ENCODE results near the gene AGBL5.
"Not testable (repeated sequence)": the region's sequence is repeated elsewhere in the genome, so short reads cannot be mapped to it uniquely, and the experiment has no call there.

Gene AGBL5

DNA sequence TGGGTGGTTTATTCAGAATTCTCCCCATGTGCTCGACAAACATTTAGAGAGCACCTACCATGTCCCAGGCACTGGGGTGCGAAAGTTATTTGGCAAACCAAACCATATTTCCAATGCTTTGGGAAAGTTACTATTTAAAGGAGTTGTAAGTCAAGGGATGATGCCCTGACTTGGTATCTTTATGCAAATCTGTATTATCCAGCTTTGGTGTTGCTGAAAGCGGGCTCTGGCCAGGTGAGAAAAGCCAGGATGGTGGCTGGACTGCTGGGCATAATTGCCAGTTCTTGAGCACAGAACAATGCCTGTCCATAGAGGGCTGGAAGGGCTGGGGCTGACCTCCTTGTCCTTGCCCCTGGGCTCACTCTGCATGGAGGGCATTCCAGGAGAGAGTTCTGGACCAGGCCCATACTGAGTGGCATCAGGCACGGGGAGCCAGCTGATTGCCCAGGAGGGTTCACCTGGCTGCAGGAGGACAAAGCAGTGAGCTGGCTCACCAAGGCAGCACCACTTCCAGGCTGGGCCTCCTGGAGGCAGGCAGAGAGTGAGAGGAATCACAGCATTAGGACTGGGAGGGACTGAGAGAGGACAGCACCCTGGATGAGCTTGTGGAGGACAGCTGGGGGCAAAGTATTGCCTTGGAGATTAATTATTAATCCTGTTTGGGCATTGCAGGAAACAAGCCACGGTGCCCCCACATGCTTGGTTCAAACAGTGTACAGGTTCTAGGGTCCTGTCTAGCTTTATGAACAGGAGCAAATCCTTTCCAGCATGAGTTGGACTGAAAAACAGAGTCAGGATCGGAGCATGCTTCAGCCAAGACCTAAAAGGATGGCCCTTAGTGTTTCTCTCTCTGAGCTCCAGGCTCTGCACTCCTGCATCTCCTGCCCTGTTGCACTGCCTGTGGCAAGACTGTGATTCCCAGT lies 42.2 kb downstream of the AGBL5 start:
- DNase-seq (ENCODE audit: low read depth), result no peak

DNA sequence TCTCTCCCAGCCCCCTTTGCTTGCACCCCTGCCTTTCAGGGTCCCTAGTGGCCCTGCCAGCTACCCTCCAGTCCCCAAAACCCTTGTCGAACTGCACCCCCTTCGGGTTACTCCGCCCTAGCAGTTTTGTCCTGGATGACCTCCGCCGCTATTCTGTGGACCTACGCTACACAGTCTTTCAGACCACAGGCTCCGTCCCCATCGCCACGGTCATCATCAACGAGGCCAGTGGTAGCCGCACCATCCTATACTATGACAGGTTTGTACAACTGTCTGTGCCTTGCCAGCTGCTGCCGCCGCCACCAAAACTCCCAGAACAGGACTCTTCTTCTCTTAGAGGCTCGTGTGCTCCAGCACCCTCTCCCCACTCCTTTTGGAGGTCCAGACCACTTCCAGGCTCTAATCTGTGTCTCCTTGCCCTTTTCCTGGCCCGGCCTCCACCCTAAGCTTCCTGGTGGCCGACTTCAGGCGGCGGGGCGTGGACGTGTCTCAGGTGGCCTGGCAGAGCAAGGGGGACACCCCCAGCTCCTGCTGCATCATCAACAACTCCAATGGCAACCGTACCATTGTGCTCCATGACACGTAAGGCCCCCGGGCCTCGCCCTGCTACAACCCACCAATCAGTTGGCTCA lies 43.0 kb downstream of the AGBL5 start:
- DNase-seq (ENCODE audit: low read depth), result no peak

DNA sequence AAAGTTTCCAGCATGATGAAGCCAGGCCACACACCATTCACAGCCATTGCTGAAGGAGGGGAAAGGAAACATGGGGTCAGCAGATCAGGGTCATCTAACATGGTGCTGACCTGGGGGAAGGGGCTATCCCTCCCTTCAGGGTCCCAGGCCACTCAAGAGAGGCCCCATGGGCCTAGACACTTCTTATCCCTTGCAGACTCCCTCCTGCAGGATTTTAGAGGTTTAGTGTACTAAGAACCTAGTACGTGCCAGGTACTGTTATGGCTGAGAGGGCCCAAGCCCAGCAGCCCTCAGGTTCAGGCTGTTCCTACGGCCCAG lies 43.9 kb downstream of the AGBL5 start:
- DNase-seq (ENCODE audit: low read depth), result no peak

DNA sequence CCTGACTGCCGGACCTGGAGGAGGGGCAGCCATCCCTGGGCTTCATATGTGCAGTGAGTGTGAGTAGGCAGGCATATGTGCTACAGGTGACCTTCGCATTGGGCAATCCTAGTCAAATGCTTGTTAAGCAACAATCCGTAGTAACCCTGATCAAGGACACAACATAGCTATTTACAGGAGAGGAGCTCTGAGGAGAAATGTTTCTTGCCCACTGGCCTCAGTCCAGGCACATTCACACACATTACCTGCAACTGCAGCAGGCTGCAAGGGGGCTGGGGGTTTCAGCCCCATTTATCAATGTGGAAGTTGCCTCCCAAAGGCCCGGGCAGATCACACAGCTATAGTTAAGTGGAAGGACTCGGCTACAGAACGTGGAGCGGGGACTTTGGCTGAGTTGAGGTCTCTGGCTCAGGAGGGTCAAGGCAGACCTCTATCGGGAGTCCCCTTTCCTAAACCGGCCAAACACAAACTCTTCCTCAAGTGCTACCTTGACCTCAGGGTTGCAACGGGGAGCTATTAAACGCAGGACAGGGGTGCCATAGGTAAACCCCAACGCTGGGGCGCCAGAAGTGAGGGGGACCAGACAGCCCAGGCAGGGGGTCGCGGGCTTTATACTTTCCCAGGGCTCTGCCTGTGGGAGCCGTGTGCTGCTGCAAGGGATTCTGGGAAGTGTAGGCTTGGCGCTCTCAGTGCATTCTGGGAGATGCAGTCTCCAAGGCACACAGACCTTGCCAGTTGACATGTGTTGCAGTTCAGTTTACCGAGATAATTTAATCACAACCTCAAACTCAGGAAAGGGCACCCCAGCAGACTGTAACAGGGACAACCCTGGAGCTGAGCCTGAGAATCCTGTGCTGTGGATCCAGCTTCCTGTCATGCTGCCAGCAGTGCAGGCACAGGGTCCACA lies 44.5 kb downstream of the AGBL5 start:
- no peak for DNase-seq (ENCODE audit: low read depth)

DNA sequence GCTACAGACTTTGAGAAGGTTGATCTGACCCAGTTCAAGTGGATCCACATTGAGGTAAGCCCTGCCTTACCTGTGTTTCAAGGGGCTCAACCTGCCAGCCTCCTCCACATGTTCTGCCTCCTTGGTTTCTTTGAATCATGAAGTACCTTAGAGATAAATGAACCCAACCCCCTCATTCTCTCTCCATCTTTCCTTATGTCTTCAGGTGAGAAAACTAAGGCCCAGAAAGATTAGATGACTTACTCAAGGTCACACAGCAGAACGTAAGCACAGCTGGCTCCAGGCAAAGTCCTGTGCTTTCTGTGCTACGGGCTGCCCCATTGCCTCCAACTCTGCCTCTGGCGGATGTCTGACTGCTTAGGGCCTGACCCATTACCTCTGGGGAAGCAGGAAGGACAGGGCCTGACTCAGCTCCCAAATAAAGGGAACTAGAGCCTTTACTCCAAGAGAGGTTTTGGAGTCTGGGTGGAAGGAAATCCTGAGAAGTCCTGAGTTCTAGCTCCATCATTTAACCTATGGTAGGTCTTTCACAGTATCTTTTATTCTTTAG lies 45.4 kb downstream of the AGBL5 start:
- no peak for DNase-seq (ENCODE audit: low read depth)

DNA sequence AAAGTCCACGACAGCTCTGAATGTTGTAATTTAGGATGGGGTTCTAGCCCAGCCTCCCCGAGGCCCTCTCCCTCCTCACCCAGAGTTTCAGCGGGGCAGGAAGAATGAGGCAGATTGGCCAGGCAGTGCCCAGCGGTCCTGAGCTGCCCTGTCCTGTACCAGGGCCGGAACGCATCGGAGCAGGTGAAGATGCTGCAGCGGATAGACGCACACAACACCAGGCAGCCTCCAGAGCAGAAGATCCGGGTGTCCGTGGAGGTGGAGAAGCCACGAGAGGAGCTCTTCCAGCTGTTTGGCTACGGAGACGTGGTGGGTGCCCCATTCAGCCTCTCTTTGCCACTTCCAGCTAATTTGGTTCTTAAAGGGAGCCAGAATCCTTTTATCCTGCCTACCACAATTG lies 45.9 kb downstream of the AGBL5 start:
- DNase-seq (ENCODE audit: low read depth), result no peak

DNA sequence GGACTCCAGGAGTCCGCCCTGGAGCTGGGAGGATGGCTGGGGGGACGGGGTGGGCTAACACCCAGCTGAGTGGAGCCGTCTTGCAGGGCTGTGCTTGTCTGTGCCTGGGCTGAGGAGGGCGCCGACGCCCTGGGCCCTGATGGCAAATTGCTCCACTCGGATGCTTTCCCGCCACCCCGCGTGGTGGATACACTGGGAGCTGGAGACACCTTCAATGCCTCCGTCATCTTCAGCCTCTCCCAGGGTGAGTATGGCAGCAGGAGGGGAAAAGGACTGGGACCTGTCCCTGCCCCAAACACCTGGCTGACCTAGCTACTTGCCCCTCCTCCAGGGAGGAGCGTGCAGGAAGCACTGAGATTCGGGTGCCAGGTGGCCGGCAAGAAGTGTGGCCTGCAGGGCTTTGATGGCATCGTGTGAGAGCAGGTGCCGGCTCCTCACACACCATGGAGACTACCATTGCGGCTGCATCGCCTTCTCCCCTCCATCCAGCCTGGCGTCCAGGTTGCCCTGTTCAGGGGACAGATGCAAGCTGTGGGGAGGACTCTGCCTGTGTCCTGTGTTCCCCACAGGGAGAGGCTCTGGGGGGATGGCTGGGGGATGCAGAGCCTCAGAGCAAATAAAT lies 48.0 kb downstream of the AGBL5 start:
- no peak for DNase-seq (ENCODE audit: low read depth)

DNA sequence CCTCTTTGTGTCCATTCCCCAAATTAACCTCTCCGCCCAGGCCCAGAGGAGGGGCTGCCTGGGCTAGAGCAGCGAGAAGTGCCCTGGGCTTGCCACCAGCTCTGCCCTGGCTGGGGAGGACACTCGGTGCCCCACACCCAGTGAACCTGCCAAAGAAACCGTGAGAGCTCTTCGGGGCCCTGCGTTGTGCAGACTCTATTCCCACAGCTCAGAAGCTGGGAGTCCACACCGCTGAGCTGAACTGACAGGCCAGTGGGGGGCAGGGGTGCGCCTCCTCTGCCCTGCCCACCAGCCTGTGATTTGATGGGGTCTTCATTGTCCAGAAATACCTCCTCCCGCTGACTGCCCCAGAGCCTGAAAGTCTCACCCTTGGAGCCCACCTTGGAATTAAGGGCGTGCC lies 48.6 kb downstream of the AGBL5 start:
- no peak for DNase-seq (ENCODE audit: low read depth)

DNA sequence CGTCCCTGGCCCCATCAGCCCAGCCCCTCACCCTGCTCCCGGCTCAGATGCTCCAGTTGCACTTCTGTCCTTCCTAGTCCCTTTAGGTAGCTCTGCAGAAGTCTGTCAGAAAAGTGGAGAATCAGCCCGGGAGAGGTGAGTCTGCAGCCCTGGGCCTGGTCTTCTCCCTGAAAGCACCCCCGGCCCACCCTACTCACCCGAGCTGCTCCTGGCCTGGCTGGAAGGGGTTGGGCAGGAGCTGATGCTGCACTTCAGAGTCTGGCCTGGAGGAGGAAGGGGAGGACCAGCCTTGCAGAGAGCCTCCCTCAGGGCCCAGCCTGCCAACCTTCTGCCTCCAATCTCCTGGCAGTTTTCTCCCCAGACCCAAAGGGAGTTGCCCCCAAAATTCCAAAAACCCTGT lies 50.9 kb downstream of the AGBL5 start:
- no peak for DNase-seq (ENCODE audit: low read depth)

DNA sequence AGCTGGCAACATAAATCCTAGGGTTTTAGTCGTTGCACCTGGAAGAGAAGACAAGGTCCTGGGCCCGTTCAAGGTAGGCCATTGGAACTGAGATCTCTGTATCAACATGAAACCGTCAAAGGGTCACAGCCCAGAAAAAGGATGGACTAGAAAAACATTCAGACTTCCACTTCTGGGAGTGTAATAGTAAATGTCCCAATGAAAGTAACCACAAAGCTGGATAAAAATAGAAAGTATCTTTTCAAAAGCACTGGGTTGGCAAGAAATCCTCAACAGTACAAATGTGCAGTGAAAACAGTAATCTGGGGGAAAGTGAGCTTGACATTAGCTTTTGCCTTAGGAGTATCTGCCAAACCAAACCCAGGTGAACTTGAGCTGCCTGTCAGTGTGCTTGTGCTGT lies 54.5 kb downstream of the AGBL5 start:
- DNase-seq (ENCODE audit: low read depth), result no peak

DNA sequence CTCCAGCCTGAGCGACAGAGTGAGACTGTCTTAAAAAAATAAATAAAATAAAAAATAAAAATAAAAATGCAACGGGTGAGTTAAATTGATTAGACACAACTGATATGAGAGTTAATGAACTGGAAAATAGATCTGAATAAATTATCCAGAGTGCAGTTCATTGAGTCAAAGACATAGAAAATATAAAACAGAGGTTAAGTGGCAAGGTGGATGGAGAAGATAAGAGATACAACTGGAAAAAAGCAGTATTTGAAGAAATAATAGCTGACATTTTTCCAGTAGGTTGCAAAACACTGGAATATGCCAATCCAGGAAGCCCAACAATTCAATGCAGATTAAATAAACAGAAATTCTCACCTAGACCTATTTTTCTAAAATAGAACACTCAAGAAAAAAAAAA lies 56.8 kb downstream of the AGBL5 start:
- no peak for DNase-seq (ENCODE audit: low read depth)

DNA sequence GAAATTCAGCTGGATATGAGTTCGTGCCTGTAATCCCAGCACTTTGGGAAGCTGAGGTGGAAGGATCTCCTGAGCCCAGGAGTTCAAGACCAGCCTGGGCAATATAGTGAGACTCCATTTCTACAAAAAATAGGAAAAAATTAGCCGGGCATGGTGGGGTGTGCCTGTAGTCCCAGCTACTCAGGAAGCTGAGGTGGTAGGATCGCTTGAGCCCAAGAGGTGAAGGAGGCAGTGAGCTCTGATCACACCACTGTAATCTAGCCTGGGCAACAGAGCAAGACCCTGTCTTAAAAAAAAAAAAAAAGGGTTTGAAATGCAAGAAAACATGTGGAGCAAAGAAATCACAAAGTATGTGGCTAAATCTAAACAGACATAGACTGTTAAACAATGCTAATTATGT lies 57.6 kb downstream of the AGBL5 start:
- DNase-seq (ENCODE audit: low read depth), result no peak

DNA sequence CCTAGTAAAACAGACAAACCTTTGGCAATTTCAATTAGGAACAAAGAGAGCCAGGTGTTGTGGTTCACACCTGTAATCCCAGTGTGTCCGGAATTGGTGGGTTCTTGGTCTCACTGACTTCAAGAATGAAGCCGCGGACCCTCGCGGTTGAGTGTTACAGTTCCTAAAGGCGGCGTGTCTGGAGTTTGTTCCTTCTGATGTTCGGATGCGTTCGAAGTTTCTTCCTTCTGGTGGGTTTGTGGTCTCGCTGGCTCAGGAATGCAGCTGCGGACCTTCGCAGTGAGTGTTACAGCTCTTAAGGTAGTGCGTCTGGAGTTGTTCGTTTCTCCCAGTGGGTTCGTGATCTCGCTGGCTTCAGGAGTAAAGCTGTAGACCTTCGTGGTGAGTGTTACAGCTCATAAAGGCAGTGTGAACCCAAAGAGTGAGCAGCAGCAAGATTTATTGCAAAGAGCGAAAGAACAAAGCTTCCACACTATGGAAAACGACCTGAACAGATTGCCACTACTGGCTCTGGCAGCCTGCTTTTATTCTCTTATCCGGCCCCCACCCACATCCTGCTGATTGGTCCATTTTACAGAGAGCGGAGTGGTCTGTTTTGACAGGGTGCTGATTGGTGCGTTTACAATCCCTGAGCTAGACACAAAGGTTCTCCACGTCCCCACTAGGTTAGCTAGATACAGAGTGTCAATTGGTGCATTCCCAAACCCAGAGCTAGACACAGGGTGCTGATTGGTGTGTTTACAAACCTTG lies 59.3 kb downstream of the AGBL5 start:
- not testable (repeated sequence) for DNase-seq (ENCODE audit: low read depth)

DNA sequence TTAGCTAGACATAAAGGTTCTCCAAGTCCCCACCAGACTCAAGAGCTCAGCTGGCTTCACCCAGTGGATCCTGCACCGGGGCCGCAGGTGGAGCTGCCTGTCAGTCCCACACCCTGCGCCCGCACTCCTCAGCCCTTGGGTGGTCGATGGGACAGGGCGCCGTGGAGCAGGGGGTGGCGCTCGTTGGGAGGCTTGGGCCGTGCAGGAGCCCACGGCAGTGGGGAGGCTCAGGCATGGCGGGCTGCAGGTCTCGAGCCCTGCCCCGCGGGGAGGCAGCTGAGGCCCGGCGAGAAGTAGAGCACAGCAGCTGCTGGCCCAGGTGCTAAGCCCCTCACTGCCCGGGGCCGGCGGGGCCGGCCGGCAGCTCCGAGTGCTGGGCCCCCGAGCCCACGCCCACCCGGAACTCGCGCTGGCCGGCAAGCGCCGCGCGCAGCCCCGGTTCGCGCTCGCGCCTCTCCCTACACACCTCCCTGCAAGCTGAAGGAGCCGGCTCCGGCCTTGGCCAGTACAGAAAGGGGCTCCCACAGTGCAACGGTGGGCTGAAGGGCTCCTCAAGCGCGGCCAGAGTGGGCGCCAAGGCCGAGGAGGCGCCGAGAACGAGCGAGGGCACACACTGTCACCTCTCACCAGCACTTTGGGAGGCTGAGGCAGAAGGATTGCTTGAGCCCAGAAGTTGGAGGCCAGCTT lies 60.1 kb downstream of the AGBL5 start:
- not testable (repeated sequence) for DNase-seq (ENCODE audit: low read depth)

DNA sequence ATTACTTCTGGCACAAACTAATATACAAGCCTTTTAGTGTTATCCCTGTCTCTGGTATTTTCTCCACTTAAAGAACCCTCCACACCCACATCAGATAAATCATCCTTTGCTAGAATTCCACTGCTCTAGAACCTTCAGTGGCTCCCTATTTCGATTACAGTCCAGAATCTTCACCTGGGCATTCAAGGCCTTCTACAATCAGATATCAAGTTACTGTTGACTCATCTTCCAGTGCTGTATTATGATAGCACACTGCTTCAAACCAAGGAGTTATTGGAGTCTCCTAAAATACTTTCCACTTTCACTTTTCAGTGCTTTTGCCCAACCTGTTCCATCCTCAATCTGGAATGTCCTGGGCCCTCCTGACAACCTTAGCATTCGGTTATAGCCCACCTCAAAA lies 64.1 kb downstream of the AGBL5 start:
- DNase-seq (ENCODE audit: low read depth), result no peak

DNA sequence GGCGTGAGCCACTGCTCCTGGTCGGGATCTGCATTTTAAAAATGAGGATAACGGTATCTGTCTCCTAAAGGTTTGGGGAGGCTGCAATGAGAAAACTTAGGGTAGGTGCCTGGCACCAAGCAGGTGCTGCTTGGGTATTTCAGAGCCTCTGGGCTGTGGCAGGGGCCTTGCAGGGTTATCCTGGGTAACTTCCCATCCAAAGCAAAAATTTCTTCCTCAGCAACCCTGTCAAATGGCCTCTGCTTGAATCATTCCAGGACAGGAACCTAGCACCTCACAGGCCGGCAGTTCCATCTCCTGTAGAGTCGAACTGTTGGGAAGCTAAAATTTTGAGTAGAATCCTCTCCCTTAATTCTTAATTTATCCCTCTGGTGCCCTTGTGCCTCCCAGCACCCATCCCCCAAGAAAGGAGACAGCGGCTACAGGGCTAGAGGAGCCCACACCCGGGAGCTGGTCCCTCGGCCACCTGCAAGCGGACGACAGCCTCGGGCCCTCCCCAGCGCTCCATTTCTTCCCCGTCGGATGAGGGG lies 66.6 kb downstream of the AGBL5 start:
- DNase-seq (ENCODE audit: low read depth), result no peak

DNA sequence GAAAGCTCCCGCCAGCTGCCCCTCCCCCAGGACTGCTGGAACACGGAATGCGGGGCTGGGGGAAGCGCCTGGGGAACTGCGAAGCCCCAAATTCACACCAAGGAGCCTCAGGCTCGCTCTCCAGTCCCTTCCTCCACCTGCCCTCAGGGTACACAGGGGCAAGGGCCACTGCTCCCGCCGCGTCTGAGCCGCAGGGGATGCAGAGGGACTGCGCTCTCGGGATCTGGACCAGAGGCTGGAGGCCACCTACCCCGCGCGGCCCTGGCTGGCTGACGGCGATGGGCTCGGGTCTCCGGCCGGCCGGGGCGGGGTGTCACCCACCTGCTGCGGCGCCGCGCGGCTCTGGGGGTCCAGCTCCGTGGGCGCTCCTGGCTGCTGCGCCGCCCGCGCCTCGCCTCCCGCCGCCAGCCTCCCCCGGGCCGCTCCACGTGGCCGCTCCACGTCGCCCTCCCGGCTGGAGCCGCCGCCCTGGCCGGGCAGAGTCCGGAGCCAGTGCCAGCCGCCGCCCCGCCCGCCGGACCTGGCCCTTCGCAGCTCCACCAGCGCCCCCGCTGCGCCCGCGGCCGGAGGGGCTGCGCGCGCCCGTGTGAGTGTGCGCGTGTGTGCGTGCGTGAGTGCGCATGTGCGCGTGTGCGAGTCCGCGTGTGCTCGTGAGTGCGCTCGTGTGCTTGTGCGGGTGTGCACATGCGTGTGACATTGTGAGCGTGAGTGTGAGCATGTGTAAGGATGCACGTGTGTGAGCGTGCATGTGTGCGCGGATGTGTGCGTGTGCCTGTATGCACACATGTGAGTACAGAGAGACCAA lies 67.3 kb downstream of the AGBL5 start, which contains the start of gene CGREF1:
TSS of gene CGREF1 (minus strand) at position 604 of the 805 bp plus-strand sequence. CDS start 14,762 bp downstream, outside the sequence.
- no peak for DNase-seq (ENCODE audit: low read depth)

DNA sequence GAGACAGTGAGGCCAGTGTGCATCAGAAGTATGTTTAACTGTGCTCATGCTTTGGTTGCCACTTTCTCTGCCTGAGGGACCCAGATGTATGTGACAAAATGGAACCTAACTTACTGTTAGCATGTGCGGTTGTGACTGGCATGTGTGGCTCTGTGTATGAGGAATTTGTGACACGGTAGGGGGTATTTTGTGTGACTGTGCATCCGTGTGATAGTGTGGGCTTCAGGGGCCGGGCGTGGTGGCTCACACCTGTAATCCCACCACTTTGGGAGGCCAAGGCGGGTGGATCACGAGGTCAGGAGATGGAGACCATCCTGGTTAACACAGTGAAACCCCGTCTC lies 67.8 kb downstream of the AGBL5 start:
- not testable (repeated sequence) for DNase-seq (ENCODE audit: low read depth)
